Activated B cell treated with CpG ODN at 0.5 μM for 24 hours (primary cell): ENCODE data around the gene DLGAP1. TPM values are rescaled to one million over a fixed set of nuclear protein-coding genes. Genes with fewer than 3 reads are reported as not detected.

ENCODE experiments used
- ATAC-seq: fragments of 200-7000 bp; cut with Tn5 transposase; one replicate; pipeline ENCODE4 v1.10.0; 2021; ENCODE audit warnings: low read depth, mild to moderate bottlenecking, moderate library complexity
- CTCF ChIA-PET: fragments of 350-600 bp; sonication (Branson Sonifier 250); formaldehyde crosslinking; loops from one replicate; lab custom pipeline; 2021; ENCODE audit warnings: antibody characterized with exemption; lab: Charles Lee
- POLR2A ChIA-PET: fragments of 350-600 bp; sonication (Branson Sonifier 250); formaldehyde crosslinking; loops from one replicate; lab custom pipeline; 2021; ENCODE audit warnings: antibody characterized with exemption; lab: Charles Lee
- DNase-seq: peaks from one replicate; pipeline ENCODE4 v3.0.0; 2022
- H3K27ac Mint-ChIP-seq: one replicate; pipeline ENCODE4 v1.8.0; 2020; ENCODE audit warnings: mixed read lengths
- H3K27me3 Mint-ChIP-seq: one replicate; pipeline ENCODE4 v1.8.0; 2021; ENCODE audit warnings: mixed read lengths
- H3K36me3 Mint-ChIP-seq: one replicate; pipeline ENCODE4 v1.8.0; 2021; ENCODE audit warnings: low read depth, mixed read lengths
- H3K4me1 Mint-ChIP-seq: one replicate; pipeline ENCODE4 v1.8.0; 2021; ENCODE audit warnings: mixed read lengths
- H3K4me3 Mint-ChIP-seq: one replicate; pipeline ENCODE4 v1.8.0; 2020; ENCODE audit warnings: mild to moderate bottlenecking, mixed read lengths
- H3K9me3 Mint-ChIP-seq: one replicate; pipeline ENCODE4 v1.8.0; 2020; ENCODE audit warnings: mixed read lengths
- CTCF ChIP-seq: fragments of 200-600 bp; IDR thresholded peaks from one replicate; pipeline ENCODE4 v1.8.0; 2022; ENCODE audit warnings: antibody characterized with exemption, mild to moderate bottlenecking
- intact Hi-C: fragments of 100-400 bp; cut with micrococcal nuclease; formaldehyde crosslinking; loops from one replicate; pipeline ENCODE4 v1.15.1; 2024
- total RNA-seq: library from RNA; stranded (reverse); gene quantifications from 2 replicates; pipeline ENCODE4 v1.2.3, GENCODE V29; 2022

DLGAP1 gene
- total RNA-seq, 1 donor from 2014 or later, result 0.18 TPM

DNA sequence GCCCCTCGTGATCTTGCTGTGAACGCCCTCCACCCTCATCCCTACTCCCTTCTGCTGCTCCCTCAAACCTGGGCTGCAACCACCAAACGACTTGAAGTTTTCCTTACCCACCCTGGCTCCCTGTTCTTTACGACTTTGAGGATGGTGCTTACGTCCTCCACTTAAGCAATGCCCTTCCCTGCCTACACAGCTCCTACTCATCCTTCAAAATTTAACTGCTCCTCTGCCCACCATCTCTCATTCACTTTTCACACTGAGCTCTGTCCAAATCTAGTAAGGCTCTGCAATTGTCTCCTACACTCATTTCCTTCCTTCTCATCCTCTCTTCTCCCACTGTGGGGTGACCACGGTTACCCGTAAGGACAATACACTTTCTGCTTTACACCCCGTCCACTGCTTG, 554.1 kb downstream of the DLGAP1 start:
- peaks cover 4% of the 10 kb centered on the region for H3K27me3 Mint-ChIP-seq
- no peaks in the 10 kb centered on the region for H3K9me3 Mint-ChIP-seq
- no peaks in the 10 kb centered on the region for H3K4me1 Mint-ChIP-seq
- no peak overlapping the region for H3K27ac Mint-ChIP-seq
- ChIA-PET CTCF (no interaction called here), POLR2A (interaction anchor here (0.6 kb wide), 1 partner anchor 121 kb away, joined by 3 read pairs; no protein-coding TSS in a partner anchor)
- H3K4me3 Mint-ChIP-seq, result no peak overlapping the region
- no peak for ATAC-seq
- intact Hi-C loops, result no loop called here
- TF ChIP-seq CTCF, result no peak
- no peak for DNase-seq
- no peaks in the 10 kb centered on the region for H3K36me3 Mint-ChIP-seq

- Mint-ChIP-seq H3K4me1 (no peaks in the 10 kb centered on the region), H3K27ac (no peak overlapping the region), H3K9me3 (no peaks in the 10 kb centered on the region), H3K36me3 (no peaks in the 10 kb centered on the region), H3K4me3 (no peak overlapping the region), H3K27me3 (peaks cover 4% of the 10 kb centered on the region)
- CTCF ChIA-PET, result no interaction called here
- DNase-seq (no peak), ATAC-seq (no peak)
- intact Hi-C loops, result no loop called here
- TF ChIP-seq CTCF, result no peak
- POLR2A ChIA-PET, result no interaction called here
Observed at GRCh38 chr18:3900327-3900726, 554.8 kb downstream of the DLGAP1 start.

DNA sequence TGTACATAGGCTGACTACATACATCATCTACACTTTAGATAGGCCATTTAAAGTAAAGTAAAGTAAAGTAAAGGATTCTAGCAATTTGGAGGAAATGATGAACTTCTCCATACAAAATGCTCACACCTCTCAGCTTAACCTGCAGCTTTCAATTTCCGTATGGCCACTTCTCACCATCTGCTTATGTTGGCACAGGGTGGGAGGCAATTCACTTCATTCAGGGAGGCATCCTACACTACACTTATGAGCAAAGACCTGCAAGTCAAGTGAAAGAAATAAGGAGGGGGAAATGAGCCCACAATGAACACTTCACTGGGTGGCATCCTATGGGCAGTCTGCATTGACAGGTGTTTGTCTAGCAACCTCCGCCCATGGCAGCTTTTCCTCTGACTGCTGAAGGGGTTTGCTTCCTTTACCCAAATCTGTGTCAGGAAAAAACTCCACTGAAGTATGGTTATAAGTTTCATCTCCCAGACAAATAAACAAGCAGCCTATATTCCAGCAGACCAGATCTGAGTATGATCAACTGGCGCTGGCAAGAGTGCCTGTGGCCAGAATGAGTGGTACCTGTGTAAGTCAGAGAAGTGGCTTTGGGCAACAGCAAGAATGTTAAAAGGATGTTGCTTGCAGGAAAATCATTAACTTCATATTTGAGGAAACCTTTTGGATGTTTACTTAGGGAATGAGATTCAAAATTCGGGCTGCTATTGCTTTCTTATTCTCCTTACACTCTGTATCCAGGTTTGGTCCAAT, 556.1 kb downstream of the DLGAP1 start:
- Mint-ChIP-seq H3K4me1 (no peaks in the 10 kb centered on the region), H3K27me3 (peaks cover 4% of the 10 kb centered on the region), H3K27ac (no peak overlapping the region), H3K36me3 (no peaks in the 10 kb centered on the region), H3K4me3 (no peak overlapping the region), H3K9me3 (no peaks in the 10 kb centered on the region)
- no peak for TF ChIP-seq CTCF
- ATAC-seq (no peak), DNase-seq (no peak)
- ChIA-PET POLR2A (no interaction called here), CTCF (no interaction called here)
- intact Hi-C loops, result no loop called here

- Mint-ChIP-seq H3K4me1 (no peaks in the 10 kb centered on the region), H3K4me3 (no peak overlapping the region), H3K9me3 (no peaks in the 10 kb centered on the region), H3K36me3 (no peaks in the 10 kb centered on the region), H3K27me3 (peaks cover 4% of the 10 kb centered on the region), H3K27ac (no peak overlapping the region)
- DNase-seq (no peak), ATAC-seq (no peak)
- POLR2A ChIA-PET, result no interaction called here
- intact Hi-C loops, result no loop called here
- CTCF ChIA-PET, result no interaction called here
- TF ChIP-seq CTCF, result no peak
Observed at GRCh38 chr18:3892152-3892551, 563.0 kb downstream of the DLGAP1 start.

- no peak for TF ChIP-seq CTCF
- H3K27ac Mint-ChIP-seq, result no peak overlapping the region
- no peak overlapping the region for H3K4me3 Mint-ChIP-seq
- ChIA-PET POLR2A (no interaction called here), CTCF (no interaction called here)
- no peaks in the 10 kb centered on the region for H3K9me3 Mint-ChIP-seq
- peaks cover 6% of the 10 kb centered on the region for H3K27me3 Mint-ChIP-seq
- no peaks in the 10 kb centered on the region for H3K36me3 Mint-ChIP-seq
- ATAC-seq (no peak), DNase-seq (no peak)
- H3K4me1 Mint-ChIP-seq, result no peaks in the 10 kb centered on the region
- intact Hi-C loops, result no loop called here
Observed at GRCh38 chr18:3891245-3891644, 563.9 kb downstream of the DLGAP1 start.
